A673 (cell line): ENCODE data around the gene S100Z.

Experiments used
- CTCF ChIP-seq: fragments of 300-800, 200-600 bp; sonication (generic); conservative IDR thresholded peaks from 2 replicates; pipeline ENCODE4 v1.5.1; 2017; ENCODE audit warnings: low read depth, mild to moderate bottlenecking, antibody characterized with exemption, low read length, moderate library complexity, mixed read lengths
- EZH2 ChIP-seq: fragments of 200-600 bp; sonication (generic); IDR thresholded peaks from 2 replicates; pipeline ENCODE4 v1.6.1; 2017; ENCODE audit warnings: borderline replicate concordance, low read depth, mild to moderate bottlenecking, mixed read lengths, antibody characterized with exemption, low read length; ENCODE audit not compliant: poor library complexity, severe bottlenecking

- no peak for TF ChIP-seq CTCF
- no peak for TF ChIP-seq EZH2
Measured at GRCh38 chr5:76941442-76941841, 91.6 kb downstream of the S100Z start.
